Subcutaneous adipose tissue (tissue), 4 donors: ENCODE results near the gene C17orf67. TPM values are rescaled to one million over a fixed set of nuclear protein-coding genes. Genes with fewer than 3 reads are reported as not detected.

ENCODE experiments used
- small RNA-seq: library from RNA; depleted of rRNA; stranded (forward); fragments of <200 nt; gene quantifications from one replicate; pipeline ENCODE3, GENCODE V24; 2016
- total RNA-seq, 4 donors: library from RNA; depleted of rRNA; stranded (reverse); fragments of >200 nt; gene quantifications; one replicate each; pipeline ENCODE4 v1.1.0, GENCODE V29; 2016
- TF ChIP-seq, protein P1 (sequence below): fragments of 450-650 bp; IDR thresholded peaks from one replicate; pipeline ENCODE4 v1.5.1; 2016; ENCODE audit warnings: low read depth, mild to moderate bottlenecking, control low read depth, antibody characterized with exemption, moderate library complexity

C17orf67 gene
- total RNA-seq, 4 donors from 2014 or later, result 0.66 to 1.3 (median 1.2) TPM; not detected in 1

DNA sequence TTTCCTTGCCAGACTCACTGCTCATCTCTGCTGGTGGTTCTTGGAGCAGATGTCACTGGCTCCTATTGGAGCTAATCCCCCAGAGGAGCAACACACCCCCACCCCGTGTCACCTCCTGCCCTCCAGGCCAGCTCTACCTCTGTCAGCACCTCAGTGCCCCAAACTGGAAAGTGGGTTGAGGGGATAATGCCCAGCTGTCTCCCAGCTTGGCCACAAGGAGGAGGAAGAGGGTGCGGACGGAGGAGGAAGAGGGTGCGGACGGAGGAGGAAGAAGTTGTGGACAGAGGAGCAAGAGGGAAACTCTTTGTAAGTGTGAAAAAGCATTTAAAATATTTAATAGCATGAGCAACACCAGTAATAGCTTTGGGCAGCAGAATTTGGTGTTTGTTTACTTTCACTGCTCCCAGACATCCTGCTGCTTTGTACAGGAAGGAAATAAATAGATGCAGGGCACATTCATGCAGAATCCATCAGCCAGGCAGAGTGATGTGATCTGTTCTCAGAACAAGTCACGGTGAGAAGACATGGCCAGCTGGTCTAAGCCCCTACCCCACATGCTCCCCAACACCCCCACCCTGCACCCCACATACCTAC is 82.5 kb downstream of the C17orf67 start:
- TF ChIP-seq, protein P1, sequence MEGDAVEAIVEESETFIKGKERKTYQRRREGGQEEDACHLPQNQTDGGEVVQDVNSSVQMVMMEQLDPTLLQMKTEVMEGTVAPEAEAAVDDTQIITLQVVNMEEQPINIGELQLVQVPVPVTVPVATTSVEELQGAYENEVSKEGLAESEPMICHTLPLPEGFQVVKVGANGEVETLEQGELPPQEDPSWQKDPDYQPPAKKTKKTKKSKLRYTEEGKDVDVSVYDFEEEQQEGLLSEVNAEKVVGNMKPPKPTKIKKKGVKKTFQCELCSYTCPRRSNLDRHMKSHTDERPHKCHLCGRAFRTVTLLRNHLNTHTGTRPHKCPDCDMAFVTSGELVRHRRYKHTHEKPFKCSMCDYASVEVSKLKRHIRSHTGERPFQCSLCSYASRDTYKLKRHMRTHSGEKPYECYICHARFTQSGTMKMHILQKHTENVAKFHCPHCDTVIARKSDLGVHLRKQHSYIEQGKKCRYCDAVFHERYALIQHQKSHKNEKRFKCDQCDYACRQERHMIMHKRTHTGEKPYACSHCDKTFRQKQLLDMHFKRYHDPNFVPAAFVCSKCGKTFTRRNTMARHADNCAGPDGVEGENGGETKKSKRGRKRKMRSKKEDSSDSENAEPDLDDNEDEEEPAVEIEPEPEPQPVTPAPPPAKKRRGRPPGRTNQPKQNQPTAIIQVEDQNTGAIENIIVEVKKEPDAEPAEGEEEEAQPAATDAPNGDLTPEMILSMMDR, result no peak

DNA sequence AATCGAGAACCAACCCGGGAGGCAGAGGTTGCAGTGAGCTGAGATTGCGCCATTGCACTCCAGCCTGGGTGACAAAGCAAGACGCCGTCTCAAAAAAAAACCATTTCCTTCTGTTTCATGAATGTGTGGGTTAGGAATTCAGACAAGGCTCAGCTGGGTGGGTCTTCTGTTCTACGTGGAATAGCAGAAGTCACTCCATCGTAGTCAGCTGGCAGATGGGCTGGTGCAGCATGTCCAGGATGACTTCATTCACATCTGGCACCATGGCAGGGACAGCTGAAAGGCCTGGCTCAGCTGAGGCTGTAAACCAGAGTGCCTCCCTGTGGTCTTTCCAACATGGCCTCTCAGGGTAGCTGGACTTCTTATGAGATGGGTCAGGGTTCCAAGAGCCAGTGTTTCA is 89.0 kb downstream of the C17orf67 start:
- TF ChIP-seq, protein P1, result no peak

DNA sequence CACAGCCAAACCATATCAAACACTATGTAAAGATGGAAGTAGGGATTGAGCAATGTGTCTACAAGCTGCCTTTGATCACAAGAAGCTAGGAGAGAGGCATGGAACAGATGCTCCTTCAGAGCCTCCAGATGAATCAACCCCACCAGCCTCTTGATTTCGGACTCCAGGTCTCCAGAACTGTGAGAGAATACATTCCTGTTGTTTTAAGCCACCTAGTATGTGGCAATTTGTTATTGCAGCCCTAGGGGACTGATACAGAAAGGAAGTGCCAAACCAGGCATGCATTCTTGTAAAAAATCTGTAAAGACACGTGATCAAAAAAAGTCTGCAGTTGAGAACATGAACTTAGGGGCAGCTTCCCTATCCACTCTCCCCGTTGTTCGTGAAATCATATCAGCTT is 91.1 kb downstream of the C17orf67 start:
- TF ChIP-seq, protein P1, result no peak

Small RNAs within 50 kb of the gene (small RNA-seq; reads per million reads assigned to genes)
- not detected for gene RNU6-1158P

Other genes starting within 250 kb of the C17orf67 start
- under 1 TPM in 2 of 4 donors, not detected in 2; 0.22 to 0.34 TPM for gene NOG, start 240.2 kb downstream of the C17orf67 start, total RNA-seq
- gene DGKE, start 231 bp upstream of the C17orf67 start, total RNA-seq, result 10 to 100 TPM in 3 of 4 donors, 1 to 10 TPM in 1; 5.4 to 18.1 (median 10.5) TPM
- gene TRIM25, start 80.1 kb upstream of the C17orf67 start, total RNA-seq, result 10 to 100 TPM; 36.2 to 73.6 (median 41.2) TPM
- gene COIL, start 127.1 kb upstream of the C17orf67 start, total RNA-seq, result 10 to 100 TPM in 2 of 4 donors, 1 to 10 TPM in 2; 8.2 to 15.2 (median 10.0) TPM
- gene SCPEP1, start 144.2 kb upstream of the C17orf67 start, total RNA-seq, result 100 to 1,000 TPM in 1 of 4 donors, 10 to 100 TPM in 3; 22.2 to 156 (median 59.2) TPM